Caco-2 (cell line): Measurements from ENCODE around the gene BMERB1. TPM values are rescaled to one million over a fixed set of nuclear protein-coding genes. Genes with fewer than 3 reads are reported as not detected.
A peak's percentile ranks its signal among the peaks of the same experiment; 100 is the strongest.

Experiments used
- BruUV-seq: library from RNA; stranded (reverse); fragments of 400-500 nt; replicated peaks from 2 replicates; lab custom pipeline; 2021; lab: Mats Ljungman, UMichigan
- CTCF ChIA-PET: fragments of 300-600 bp; sonication (Branson Sonifier 250); formaldehyde crosslinking; loops from one replicate; lab custom pipeline; 2022; ENCODE audit warnings: antibody characterized with exemption; lab: Charles Lee
- POLR2A ChIA-PET: fragments of 300-600 bp; sonication (Branson Sonifier 250); formaldehyde crosslinking; loops from one replicate; lab custom pipeline; 2022; ENCODE audit warnings: antibody characterized with exemption; lab: Charles Lee
- DNase-seq, 2 experiments: peaks; one replicate each; pipeline versions ENCODE4 v3.0.0 to v3.0.0-alpha.2; 2020 to 2022
- H3K27me3 ChIP-seq: replicated peaks from 2 replicates; pipeline ENCODE4 v1.6.0; 2011; ENCODE audit warnings: low read length; ENCODE audit not compliant: control insufficient read depth, insufficient read depth
- H3K36me3 ChIP-seq: 2 replicates; pipeline ENCODE4 v1.5.1; 2011; ENCODE audit warnings: low read length; ENCODE audit not compliant: control insufficient read depth, insufficient read depth
- H3K4me1 ChIP-seq: fragments of 250-450 bp; sonication (Bioruptor Pico); 2 replicates; pipeline ENCODE4 v1.5.1; 2020; ENCODE audit warnings: mild to moderate bottlenecking
- H3K4me3 ChIP-seq: 2 replicates; pipeline ENCODE4 v1.5.1; 2011; ENCODE audit warnings: low read depth, mild to moderate bottlenecking, control low read depth, low read length
- H3K9me3 ChIP-seq: fragments of 250-450 bp; sonication (Bioruptor Pico); 2 replicates; pipeline ENCODE4 v1.5.1; 2020; ENCODE audit warnings: mild to moderate bottlenecking, moderate library complexity
- H3K27ac Mint-ChIP-seq: one replicate; pipeline ENCODE4 v1.8.0; 2022; ENCODE audit warnings: mixed read lengths; ENCODE audit not compliant: unreplicated experiment
- H3K27me3 Mint-ChIP-seq: one replicate; pipeline ENCODE4 v1.8.0; 2022; ENCODE audit warnings: mixed read lengths; ENCODE audit not compliant: insufficient read depth, unreplicated experiment
- H3K36me3 Mint-ChIP-seq: one replicate; pipeline ENCODE4 v1.8.0; 2022; ENCODE audit warnings: mild to moderate bottlenecking, mixed read lengths; ENCODE audit not compliant: insufficient read depth, unreplicated experiment
- H3K4me1 Mint-ChIP-seq: one replicate; pipeline ENCODE4 v1.8.0; 2022; ENCODE audit warnings: low read depth, mixed read lengths; ENCODE audit not compliant: unreplicated experiment
- H3K4me3 Mint-ChIP-seq: one replicate; pipeline ENCODE4 v1.8.0; 2022; ENCODE audit warnings: mild to moderate bottlenecking, moderate library complexity, mixed read lengths; ENCODE audit not compliant: unreplicated experiment
- H3K9me3 Mint-ChIP-seq: one replicate; pipeline ENCODE4 v1.8.0; 2022; ENCODE audit warnings: mixed read lengths; ENCODE audit not compliant: unreplicated experiment
- CTCF ChIP-seq, 2 experiments: fragments of 200-600 bp in 1 of 2; IDR thresholded peaks; 1 replicate in 1 of 2; 2 replicates in 1 of 2; pipeline versions ENCODE4 v1.5.1 to v1.8.0; 2011 to 2022; ENCODE audit warnings: antibody characterized with exemption in 1 of 2, control low read depth in 1 of 2, inconsistent platforms in 1 of 2, low read depth in 1 of 2, low read length in 1 of 2, mild to moderate bottlenecking in 1 of 2, moderate library complexity in 1 of 2; ENCODE audit not compliant: insufficient read depth in 1 of 2, severe bottlenecking in 1 of 2, unreplicated experiment in 1 of 2
- intact Hi-C: fragments of 100-400 bp; cut with micrococcal nuclease; formaldehyde crosslinking; loops from one replicate; pipeline ENCODE4 v1.10.0; 2022; ENCODE audit not compliant: unreplicated experiment
- total RNA-seq: library from RNA; stranded (reverse); gene quantifications from 2 replicates; pipeline ENCODE4 v1.2.3, GENCODE V29; 2022

BMERB1 gene
- total RNA-seq, 1 experiment from 2014 or later: not detected

DNA sequence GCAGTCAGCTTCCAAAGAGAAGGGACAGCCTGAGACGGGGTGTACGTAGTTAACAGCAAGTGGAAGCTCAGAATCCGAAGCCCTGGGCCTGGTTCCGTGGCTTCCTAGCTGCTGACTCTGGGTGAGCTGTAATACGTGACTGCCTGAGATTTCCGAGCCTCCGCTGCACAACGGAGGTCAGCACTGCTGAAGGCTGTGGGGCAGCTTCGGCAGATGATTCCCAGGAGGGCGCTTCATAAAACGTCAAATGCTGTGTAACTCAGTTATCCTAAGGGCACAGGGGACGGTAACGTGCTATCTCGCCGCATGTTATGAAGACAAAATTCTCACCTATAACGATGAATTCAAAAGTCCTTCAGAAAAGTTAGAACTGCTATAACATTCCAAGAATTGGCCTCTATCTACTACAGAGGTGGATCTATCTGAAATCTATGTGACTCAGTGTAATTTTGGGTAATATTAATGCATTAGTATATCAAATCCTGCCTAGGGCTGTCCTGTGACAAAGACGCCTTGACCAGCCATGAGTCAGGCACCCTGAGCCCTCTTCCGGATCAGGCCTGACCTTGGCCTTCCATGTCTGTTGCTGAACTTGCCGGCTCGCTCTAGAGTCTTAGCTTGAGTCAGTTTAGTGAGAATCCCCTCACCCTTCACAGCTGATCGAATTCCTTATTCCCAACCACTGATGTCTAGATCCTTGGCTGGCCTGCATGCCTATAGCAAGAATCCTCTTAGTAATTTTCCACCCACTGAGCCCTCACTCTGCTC, 165.1 kb downstream of the BMERB1 start:
- Histone ChIP-seq H3K4me1 (no peaks in the 10 kb centered on the region), H3K36me3 (no peaks in the 10 kb centered on the region), H3K4me3 (no peak overlapping the region), H3K9me3 (no peaks in the 10 kb centered on the region), H3K27me3 (no peaks in the 10 kb centered on the region)
- Mint-ChIP-seq H3K4me3 (no peak overlapping the region), H3K36me3 (peaks cover 15% of the 10 kb centered on the region), H3K27me3 (no peaks in the 10 kb centered on the region), H3K9me3 (no peaks in the 10 kb centered on the region), H3K4me1 (peaks cover 7% of the 10 kb centered on the region), H3K27ac (no peak overlapping the region)
- intact Hi-C loops: no loop called here
- ChIA-PET CTCF (no interaction called here), POLR2A (no interaction called here)
- BruUV-seq: no TSS peak
- no peak for TF ChIP-seq CTCF (IDR thresholded peaks at IDR 0.05; ENCODE audit: insufficient read depth in 1 of 2, low read depth in 1 of 2, low read length in 1 of 2, severe bottlenecking in 1 of 2, unreplicated experiment in 1 of 2)
- no peak for DNase-seq

DNA sequence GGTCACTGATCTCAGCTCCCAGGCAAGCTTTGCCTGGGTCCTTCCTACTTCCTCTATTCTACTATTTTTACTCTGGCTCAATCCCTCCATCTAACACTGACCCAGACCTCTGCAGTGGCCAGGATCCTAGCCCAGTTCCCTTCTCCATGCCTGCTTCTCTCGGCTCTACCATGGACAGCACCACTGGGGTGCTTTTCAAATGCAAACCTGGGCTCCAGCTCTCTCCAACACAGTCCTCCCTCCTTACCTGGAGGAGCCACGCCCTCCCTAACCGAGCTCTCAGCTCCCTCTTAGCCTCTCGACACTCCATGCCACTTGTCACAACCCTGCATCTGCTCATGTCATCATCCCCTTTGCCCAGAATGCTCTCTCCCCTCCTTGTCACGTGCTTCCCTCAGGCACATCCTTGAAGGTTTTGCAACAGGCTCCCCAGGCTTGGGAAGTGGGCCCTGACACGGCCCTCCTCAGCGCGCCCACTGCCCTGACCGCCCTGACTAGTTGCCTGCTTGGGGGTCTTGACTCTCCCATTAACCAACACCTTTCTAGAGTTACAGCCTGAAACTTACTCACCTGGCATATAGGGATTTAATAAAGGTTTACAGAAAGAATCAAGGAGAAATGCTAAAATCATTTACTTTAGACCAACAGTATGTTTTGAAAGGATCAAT, 167.0 kb downstream of the BMERB1 start:
- intact Hi-C loops: no loop called here
- no peaks in the 10 kb centered on the region for H3K9me3 ChIP-seq
- peaks cover 17% of the 10 kb centered on the region for H3K36me3 Mint-ChIP-seq
- ChIA-PET CTCF (no interaction called here), POLR2A (no interaction called here)
- H3K4me3 ChIP-seq: no peak overlapping the region
- no peak for DNase-seq
- no peak overlapping the region for H3K4me3 Mint-ChIP-seq
- H3K27me3 ChIP-seq: no peaks in the 10 kb centered on the region
- no TSS peak for BruUV-seq
- H3K27me3 Mint-ChIP-seq: no peaks in the 10 kb centered on the region
- no peaks in the 10 kb centered on the region for H3K4me1 ChIP-seq
- peaks cover 7% of the 10 kb centered on the region for H3K4me1 Mint-ChIP-seq
- TF ChIP-seq CTCF (IDR thresholded peaks at IDR 0.05; ENCODE audit: insufficient read depth in 1 of 2, low read depth in 1 of 2, low read length in 1 of 2, severe bottlenecking in 1 of 2, unreplicated experiment in 1 of 2): no peak
- H3K27ac Mint-ChIP-seq: no peak overlapping the region
- H3K9me3 Mint-ChIP-seq: no peaks in the 10 kb centered on the region
- no peaks in the 10 kb centered on the region for H3K36me3 ChIP-seq

- Mint-ChIP-seq H3K4me3 (no peak overlapping the region), H3K27ac (no peak overlapping the region), H3K36me3 (peaks cover 22% of the 10 kb centered on the region), H3K4me1 (peaks cover 7% of the 10 kb centered on the region), H3K27me3 (no peaks in the 10 kb centered on the region), H3K9me3 (no peaks in the 10 kb centered on the region)
- no peaks in the 10 kb centered on the region for H3K4me1 ChIP-seq
- no TSS peak for BruUV-seq
- peak in 1 of 2 experiments; percentile 24 for DNase-seq
- no peak for TF ChIP-seq CTCF (IDR thresholded peaks at IDR 0.05; ENCODE audit: insufficient read depth in 1 of 2, low read depth in 1 of 2, low read length in 1 of 2, severe bottlenecking in 1 of 2, unreplicated experiment in 1 of 2)
- ChIA-PET POLR2A (no interaction called here), CTCF (no interaction called here)
- intact Hi-C loops: no loop called here
- no peaks in the 10 kb centered on the region for H3K9me3 ChIP-seq
- no peaks in the 10 kb centered on the region for H3K27me3 ChIP-seq
- no peak overlapping the region for H3K4me3 ChIP-seq
- H3K36me3 ChIP-seq: no peaks in the 10 kb centered on the region
Observed at GRCh38 chr16:15602285-15603044, 168.1 kb downstream of the BMERB1 start.
